Fibroblast of villous mesenchyme (primary cell): ENCODE results near the gene RXFP4. TPM values are rescaled to one million over a fixed set of nuclear protein-coding genes. Genes with fewer than 3 reads are reported as not detected.
"Not testable (repeated sequence)": the region's sequence is repeated elsewhere in the genome, so short reads cannot be mapped to it uniquely, and the experiment has no call there.

ENCODE experiments used
- DNase-seq: peaks from one replicate; pipeline ENCODE4 v3.0.0-alpha.2; 2010; ENCODE audit warnings: low read depth
- H3K4me3 ChIP-seq: 2 replicates; pipeline ENCODE4 v1.5.1; 2011; ENCODE audit warnings: low read depth, mild to moderate bottlenecking, low read length
- total RNA-seq: library from RNA; depleted of rRNA; stranded (reverse); fragments of >200 nt; gene quantifications from 2 replicates; pipeline ENCODE4 v1.2.3, GENCODE V29; 2012
- TF ChIP-seq, protein P1 (sequence below): IDR thresholded peaks from 2 replicates; pipeline ENCODE4 v1.5.1; 2012; ENCODE audit warnings: low read depth, mild to moderate bottlenecking, low read length; ENCODE audit not compliant: insufficient read depth

Gene RXFP4, protein sequence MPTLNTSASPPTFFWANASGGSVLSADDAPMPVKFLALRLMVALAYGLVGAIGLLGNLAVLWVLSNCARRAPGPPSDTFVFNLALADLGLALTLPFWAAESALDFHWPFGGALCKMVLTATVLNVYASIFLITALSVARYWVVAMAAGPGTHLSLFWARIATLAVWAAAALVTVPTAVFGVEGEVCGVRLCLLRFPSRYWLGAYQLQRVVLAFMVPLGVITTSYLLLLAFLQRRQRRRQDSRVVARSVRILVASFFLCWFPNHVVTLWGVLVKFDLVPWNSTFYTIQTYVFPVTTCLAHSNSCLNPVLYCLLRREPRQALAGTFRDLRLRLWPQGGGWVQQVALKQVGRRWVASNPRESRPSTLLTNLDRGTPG
- not detected in 2 replicates for total RNA-seq

DNA sequence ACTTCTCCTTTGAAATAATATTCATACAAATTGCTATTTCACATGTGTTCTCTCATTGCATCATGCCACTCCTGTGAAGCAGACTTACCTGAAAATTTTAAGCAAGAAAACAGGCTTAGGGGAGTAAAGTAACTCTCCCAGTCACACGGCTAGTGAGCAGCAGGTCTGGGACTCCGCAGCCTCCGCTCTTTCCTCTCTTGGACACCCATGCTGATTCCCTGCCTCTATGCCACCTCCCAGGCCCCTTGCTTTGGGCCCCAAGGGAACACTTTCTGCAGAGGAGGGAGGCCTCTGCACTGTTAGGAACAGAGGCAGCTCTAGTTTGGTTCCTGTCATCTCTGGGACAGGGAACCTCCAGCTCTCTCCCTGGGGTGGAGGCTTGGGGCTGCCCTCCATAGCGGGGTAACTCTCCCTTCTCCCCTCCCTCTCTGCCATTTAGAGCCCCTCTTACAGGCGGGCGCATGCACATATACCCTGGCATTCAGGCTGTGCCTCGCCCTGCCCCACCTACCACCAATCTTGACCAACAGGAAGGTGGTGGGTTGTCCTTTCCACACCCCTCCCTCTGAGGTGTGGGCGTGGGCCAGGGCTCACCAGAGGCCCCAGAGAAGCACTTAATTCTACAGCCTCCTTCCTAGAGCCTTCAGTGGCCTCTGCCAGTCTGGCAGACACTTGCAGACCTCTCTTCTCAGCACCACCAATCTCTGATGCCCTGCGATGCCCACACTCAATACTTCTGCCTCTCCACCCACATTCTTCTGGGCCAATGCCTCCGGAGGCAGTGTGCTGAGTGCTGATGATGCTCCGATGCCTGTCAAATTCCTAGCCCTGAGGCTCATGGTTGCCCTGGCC, at the start of gene RXFP4:
Gene RXFP4 (plus strand): TSS at position 646 of the 852 bp plus-strand sequence. CDS start 72 bp downstream, at position 718.
- no peak within 1 kb of the TSS for H3K4me3 ChIP-seq
- DNase-seq = no peak
- TF ChIP-seq, protein P1, sequence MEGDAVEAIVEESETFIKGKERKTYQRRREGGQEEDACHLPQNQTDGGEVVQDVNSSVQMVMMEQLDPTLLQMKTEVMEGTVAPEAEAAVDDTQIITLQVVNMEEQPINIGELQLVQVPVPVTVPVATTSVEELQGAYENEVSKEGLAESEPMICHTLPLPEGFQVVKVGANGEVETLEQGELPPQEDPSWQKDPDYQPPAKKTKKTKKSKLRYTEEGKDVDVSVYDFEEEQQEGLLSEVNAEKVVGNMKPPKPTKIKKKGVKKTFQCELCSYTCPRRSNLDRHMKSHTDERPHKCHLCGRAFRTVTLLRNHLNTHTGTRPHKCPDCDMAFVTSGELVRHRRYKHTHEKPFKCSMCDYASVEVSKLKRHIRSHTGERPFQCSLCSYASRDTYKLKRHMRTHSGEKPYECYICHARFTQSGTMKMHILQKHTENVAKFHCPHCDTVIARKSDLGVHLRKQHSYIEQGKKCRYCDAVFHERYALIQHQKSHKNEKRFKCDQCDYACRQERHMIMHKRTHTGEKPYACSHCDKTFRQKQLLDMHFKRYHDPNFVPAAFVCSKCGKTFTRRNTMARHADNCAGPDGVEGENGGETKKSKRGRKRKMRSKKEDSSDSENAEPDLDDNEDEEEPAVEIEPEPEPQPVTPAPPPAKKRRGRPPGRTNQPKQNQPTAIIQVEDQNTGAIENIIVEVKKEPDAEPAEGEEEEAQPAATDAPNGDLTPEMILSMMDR = no peak

DNA sequence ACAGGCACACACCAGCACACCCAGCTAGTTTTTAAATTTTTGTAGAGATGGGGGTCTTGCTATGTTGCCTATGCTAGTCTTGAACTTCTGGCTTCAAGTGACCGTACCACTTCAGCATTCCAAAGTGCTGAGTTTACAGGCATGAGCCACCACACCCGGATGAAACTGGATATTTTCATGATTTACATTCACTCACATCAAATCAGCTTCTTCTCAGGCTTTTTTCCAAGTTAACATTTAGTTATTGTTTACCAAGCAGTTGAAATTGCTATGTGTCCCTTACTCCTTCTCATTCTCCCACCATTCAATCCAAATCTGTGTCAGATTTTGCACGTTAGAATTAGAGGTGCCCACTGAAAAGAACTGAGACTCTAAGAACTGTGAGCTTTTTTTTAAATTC, 48.6 kb upstream of the RXFP4 start:
- TF ChIP-seq, protein P1 = no peak
- no peak overlapping the region for H3K4me3 ChIP-seq
- DNase-seq = peak; percentile 69

DNA sequence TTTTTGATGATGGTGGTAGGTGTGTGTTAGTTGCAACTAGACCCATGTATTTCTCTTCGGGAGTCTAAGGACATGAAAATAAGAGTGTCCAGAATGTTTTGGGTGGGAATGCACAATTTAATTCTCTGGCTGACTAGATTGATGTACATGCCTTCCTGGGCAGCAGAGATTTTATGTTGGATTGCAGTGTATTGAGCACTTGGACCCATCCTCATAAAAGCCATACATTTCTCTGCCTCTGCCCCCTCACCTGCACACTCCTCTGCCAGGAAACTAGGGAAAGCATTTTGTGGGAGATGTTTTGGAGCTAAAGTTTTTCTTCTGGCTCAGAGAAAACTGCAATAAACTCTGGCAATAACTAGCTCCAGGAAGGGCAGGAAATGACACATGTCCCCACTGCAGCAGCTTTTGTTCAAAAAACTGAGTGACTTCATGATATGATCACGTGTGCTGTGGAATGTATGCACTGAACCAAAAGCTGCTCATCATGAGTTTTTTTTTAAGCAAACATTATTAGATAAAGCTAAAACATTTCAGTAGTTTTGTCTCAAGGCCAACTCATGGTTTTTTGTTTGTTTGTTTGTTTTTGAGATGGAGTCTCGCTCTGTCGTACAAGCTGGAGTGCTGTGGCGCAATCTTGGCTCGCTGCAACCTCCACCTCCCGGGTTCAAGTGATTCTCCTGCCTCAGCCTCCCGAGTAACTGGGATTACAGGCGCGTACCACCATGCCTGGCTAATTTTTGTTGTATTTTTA, 47.9 kb upstream of the RXFP4 start:
- peak; percentile 83 for DNase-seq
- TF ChIP-seq, protein P1 = no peak
- H3K4me3 ChIP-seq = no peak overlapping the region

DNA sequence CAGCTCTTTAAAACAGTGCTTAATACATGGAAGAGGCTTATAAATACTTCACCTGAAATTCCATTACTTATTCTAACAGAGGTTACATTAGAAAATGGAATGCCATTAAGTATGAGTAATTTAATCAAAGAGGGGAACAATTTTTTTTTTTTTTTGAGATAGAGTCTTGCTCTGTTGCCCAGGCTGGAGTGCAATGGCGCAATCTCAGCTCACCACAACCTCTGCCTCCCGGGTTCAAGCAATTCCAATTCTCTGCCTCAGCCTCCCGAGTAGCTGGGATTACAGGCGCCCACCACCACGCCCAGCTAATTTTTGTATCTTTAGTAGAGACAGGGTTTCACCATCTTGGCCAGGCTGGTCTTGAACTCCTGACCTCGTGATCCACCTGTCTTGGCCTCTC, 45.8 kb upstream of the RXFP4 start:
- H3K4me3 ChIP-seq, DNase-seq: not testable (repeated sequence)

DNA sequence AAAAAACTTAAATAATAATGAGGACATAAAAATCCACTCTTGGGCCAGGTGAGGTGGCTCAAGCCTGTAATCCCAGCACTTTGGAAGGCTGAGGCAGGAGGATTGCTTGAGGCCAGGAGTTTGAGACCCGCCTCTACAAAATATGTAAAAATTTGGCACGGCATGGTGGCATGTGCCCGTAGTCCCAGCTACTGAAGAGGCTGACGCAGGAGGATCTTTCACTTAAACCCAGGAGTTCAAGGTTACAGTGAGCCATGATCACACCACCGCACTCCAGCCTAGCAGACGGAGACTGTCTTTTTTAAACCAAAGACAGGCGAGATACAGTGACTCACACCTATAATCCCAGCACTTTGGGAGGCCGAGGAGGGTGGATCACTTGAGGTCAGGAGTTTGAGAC, 45.0 kb upstream of the RXFP4 start:
- H3K4me3 ChIP-seq, DNase-seq: not testable (repeated sequence)

DNA sequence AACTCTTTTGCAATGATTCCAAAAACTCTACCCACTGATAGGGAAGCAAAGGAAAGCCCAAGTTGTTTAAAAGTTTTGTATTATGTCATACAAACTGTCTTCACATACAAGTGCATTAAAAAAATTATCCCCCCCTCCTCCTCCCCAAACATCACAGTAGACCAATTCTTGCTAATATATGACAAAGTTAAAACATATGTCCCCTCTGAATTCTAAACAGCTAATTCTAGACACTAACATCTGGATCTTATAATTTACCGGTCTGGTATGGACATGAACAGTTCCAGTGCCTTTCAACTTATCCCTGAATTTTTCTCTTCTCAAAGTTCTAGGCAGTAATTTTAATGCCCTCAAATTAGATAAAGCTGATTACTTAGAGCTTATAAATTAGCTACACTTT, 43.7 kb upstream of the RXFP4 start:
- DNase-seq = no peak

DNA sequence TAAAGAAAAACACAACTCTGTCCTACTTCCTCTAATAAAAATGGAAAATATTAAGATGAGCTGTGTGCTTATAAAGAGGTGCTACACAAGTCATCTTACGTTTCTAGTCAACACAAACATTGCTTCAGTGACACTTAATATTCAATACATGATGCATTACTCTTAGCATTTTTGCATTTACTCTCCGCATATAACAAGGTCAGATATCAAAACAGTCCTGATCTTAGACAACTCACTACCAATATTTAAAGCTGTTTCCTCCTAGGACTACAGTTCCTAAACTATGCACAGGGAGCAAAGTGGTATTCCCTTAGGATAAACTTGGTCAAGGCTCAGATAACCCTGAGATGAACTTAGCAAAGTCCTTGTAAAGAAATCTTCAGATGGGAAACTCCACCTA, 42.5 kb upstream of the RXFP4 start:
- no peak overlapping the region for H3K4me3 ChIP-seq
- DNase-seq = no peak
- TF ChIP-seq, protein P1 = no peak

More for the DNA sequence above, 43.7 kb upstream of the RXFP4 start:
- no peak overlapping the region for H3K4me3 ChIP-seq
- TF ChIP-seq, protein P1 = no peak
